Dermis microvascular lymphatic vessel endothelial cell (primary cell): ENCODE measurements around the gene STOML1. TPM values are rescaled to one million over a fixed set of nuclear protein-coding genes. Genes with fewer than 3 reads are reported as not detected.

Source experiments
- DNase-seq, 2 donors: peaks; one replicate each; pipeline versions ENCODE4 v3.0.0 to v3.0.0-alpha.2; 2010; ENCODE audit warnings: low read depth in 2 of 2
- total RNA-seq: library from RNA; depleted of rRNA; stranded (reverse); fragments of >200 nt; gene quantifications from 2 replicates; pipeline ENCODE4 v1.2.1, GENCODE V29; 2014

Gene STOML1
- total RNA-seq, 1 donor from 2014 or later: 8.6 TPM

GRCh38 chr15:74019734-74020133 lies 27.6 kb upstream of the STOML1 start:
- DNase-seq: no peak

- no peak for DNase-seq
Observed at GRCh38 chr15:74013374-74013894, 21.3 kb upstream of the STOML1 start.

GRCh38 chr15:74011610-74012009 lies 19.5 kb upstream of the STOML1 start:
- peak; percentile 85 to 95 for DNase-seq

- peak in 1 of 2 donors; percentile 55 for DNase-seq
Observed at GRCh38 chr15:74010929-74011540, 18.9 kb upstream of the STOML1 start.

- no peak for DNase-seq
Observed at GRCh38 chr15:74008901-74009300, 16.8 kb upstream of the STOML1 start.

DNA sequence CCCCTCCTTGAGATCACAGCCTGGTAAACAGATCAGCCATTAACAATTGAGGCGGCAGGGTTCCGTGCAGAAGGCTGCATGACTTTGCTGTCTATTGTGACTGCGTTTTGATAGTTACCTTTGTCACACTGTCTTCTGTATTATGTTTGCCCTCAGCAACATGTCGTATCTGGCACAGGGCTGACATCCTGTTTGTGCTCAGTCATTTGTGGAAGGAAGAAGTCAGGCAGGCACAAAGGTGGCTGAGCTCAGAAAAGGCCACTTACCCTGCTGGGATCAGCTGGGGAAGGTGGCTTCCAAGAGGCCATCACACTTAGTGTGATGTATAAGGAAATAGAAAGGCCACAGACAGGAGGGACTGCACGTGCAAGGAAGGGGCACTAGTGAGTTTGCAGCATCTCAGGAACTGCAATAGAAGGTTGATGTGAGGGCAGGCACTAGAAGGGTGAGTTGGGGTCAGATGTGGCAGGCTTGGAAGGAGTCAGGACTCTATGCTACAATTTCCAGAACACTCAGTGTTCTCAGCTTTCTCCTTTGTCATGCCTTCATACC lies 15.8 kb upstream of the STOML1 start:
- peak; percentile 49 to 66 for DNase-seq

- no peak for DNase-seq
Observed at GRCh38 chr15:74006774-74007639, 14.9 kb upstream of the STOML1 start.

DNA sequence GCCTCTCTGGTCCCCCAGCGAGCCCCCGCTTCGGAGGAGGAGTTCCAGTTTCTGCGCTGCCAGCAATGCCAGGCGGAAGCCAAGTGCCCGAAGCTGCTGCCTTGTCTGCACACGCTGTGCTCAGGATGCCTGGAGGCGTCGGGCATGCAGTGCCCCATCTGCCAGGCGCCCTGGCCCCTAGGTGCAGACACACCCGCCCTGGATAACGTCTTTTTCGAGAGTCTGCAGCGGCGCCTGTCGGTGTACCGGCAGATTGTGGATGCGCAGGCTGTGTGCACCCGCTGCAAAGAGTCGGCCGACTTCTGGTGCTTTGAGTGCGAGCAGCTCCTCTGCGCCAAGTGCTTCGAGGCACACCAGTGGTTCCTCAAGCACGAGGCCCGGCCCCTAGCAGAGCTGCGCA lies 5.9 kb upstream of the STOML1 start:
- DNase-seq: no peak

DNA sequence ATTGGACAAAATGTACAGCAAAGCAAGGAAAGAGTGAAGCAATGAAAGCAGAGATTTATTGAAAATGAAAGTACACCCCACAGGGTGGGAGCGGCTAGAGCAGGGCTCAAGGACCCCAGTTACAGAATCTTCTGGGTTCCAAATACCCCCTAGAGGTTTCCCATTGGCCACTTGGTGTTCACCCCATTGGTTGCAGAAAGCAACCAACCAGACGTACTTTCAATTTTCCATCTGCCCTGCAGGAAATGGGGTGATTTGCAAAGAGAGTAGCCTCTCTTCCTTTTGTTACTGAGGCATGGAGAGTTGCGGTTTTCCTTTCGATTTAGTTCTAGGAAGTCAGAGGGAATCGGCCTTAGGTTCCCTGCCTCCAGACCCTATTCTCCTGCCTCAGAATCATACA lies 4.8 kb upstream of the STOML1 start:
- DNase-seq: peak; percentile 85

DNA sequence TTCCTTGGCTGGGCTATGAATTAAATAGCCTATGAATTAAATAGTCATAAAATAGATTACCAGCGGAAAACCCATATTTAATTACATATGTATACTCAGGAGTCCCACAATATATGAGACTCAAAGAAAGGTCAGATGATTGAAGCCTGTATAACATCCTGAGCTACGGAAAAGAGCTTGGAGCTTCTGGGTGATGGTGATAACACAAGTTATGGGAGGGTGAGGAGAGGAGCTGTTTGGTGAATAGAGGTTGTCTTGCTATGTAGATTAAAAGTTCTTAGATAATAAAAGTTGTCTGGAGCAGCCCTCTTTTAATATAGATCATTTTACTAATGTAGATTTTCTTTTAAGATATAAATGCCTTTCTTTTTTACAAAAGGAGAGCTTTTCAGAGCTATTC lies 4.2 kb upstream of the STOML1 start:
- no peak for DNase-seq

GRCh38 chr15:73994912-73995622 lies 3.0 kb upstream of the STOML1 start:
- DNase-seq: no peak

GRCh38 chr15:73994413-73994883 lies 2.4 kb upstream of the STOML1 start, which contains the start of gene PML:
Gene PML, plus strand, starts transcription at chr15:73994716. Its CDS starts 97 bp downstream, at chr15:73994813.
- DNase-seq: peak; percentile 71 to 96

- DNase-seq: no peak
Observed at GRCh38 chr15:73993211-73993994, 1.3 kb upstream of the STOML1 start.

GRCh38 chr15:73992594-73992898 lies 451 bp upstream of the STOML1 start:
- DNase-seq: no peak

GRCh38 chr15:73991260-73991659 lies 835 bp downstream of the STOML1 start:
- peak in 1 of 2 donors; percentile 56 for DNase-seq

- DNase-seq: no peak
Observed at GRCh38 chr15:73990250-73991005, 1.7 kb downstream of the STOML1 start.

GRCh38 chr15:73989001-73989798 lies 2.9 kb downstream of the STOML1 start:
- DNase-seq: peak in 1 of 2 donors; percentile 68

DNA sequence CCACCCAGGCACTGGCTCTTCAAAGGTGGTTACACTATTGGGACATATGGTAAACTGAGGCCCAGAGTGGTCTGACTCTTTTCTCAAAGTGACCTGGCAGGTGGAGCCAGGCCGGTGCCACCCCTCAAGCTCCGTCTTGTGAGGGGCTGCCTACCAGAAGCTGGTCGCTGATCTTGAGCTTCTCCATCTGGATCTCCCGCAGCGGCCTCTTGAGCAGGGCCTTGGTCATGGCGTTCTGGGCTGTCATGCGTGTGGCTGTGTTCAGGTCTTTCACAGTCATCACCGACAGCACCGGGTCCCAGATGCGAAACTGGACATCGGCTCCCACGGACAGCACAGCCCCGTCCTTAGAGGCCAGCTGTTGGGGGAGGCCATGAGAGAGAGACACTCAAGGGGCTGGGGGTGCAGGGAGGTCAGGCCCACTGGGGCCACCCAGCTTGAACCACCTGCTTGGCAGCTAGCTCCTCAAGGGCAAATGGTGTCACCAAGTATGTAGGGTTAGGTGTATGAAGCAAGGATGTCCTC lies 3.6 kb downstream of the STOML1 start:
- no peak for DNase-seq
